Body of pancreas (tissue), 4 donors: ENCODE results near the gene SNX30.

Experiments used
- POLR2A ChIP-seq, 3 donors: fragments of 450-650 bp; IDR thresholded peaks; one replicate each; pipeline ENCODE4 v1.6.1; 2016; ENCODE audit warnings: antibody characterized with exemption in 3 of 3, mild to moderate bottlenecking in 2 of 3
- TF ChIP-seq, protein P1 (sequence below), 7 experiments: fragments of 450-650 bp in 4 of 7; fragments of 200-600 bp in 3 of 7; sonication (generic) in 3 of 7; IDR thresholded peaks; one replicate each; pipeline ENCODE4 v1.5.1; 2016 to 2019; ENCODE audit warnings: antibody characterized with exemption in 7 of 7

DNA sequence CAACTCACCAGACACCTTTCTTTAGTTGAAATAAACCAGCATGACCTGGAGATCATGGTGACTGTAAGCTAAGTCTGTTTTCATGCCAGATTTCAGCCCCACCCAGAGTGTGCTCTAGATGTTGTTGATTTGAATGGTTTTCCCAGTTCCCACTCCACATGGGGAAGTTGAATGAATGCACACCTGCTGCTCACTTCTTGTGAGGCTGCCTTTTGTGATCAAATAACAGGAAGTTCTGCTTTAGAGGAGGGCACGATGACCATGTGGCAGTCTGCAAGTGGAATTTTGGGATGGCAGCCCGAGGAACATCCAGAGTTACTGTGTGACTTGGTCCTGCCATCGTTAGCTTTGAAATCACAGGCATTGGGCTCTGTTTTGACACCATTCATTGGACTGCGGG is 121.5 kb downstream of the SNX30 start:
- no peak for TF ChIP-seq POLR2A (IDR thresholded peaks at IDR 0.05)
- TF ChIP-seq, protein P1, sequence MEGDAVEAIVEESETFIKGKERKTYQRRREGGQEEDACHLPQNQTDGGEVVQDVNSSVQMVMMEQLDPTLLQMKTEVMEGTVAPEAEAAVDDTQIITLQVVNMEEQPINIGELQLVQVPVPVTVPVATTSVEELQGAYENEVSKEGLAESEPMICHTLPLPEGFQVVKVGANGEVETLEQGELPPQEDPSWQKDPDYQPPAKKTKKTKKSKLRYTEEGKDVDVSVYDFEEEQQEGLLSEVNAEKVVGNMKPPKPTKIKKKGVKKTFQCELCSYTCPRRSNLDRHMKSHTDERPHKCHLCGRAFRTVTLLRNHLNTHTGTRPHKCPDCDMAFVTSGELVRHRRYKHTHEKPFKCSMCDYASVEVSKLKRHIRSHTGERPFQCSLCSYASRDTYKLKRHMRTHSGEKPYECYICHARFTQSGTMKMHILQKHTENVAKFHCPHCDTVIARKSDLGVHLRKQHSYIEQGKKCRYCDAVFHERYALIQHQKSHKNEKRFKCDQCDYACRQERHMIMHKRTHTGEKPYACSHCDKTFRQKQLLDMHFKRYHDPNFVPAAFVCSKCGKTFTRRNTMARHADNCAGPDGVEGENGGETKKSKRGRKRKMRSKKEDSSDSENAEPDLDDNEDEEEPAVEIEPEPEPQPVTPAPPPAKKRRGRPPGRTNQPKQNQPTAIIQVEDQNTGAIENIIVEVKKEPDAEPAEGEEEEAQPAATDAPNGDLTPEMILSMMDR (IDR thresholded peaks at IDR 0.05): no peak
